Heart right ventricle (tissue), 16 donors: ENCODE measurements around the gene CORO2A. TPM values are rescaled to one million over a fixed set of nuclear protein-coding genes. Genes with fewer than 3 reads are reported as not detected.

Source experiments
- ATAC-seq, 8 donors: fragments of 200-7000 bp; cut with Tn5 transposase; one replicate each; pipeline ENCODE4 v1.9.1; 2020; ENCODE audit warnings: mild to moderate bottlenecking in 8 of 8, moderate library complexity in 8 of 8, moderate number of reproducible peaks in 1 of 8
- DNase-seq, 2 donors: peaks; one replicate each; pipeline ENCODE4 v3.0.0-alpha.2; 2020
- H3K27ac ChIP-seq, 10 donors: fragments of 200-600 bp; sonication (generic) in 2 of 10; one replicate each; pipeline versions ENCODE4 v1.5.0 to v1.8.0; 2020 to 2022; ENCODE audit warnings: mild to moderate bottlenecking in 3 of 10
- H3K27me3 ChIP-seq, 7 donors: fragments of 200-600 bp; one replicate each; pipeline ENCODE4 v1.8.0; 2021 to 2022; ENCODE audit warnings: mild to moderate bottlenecking in 2 of 7
- H3K36me3 ChIP-seq, 9 donors: fragments of 200-600 bp; sonication (generic) in 1 of 9; one replicate each; pipeline versions ENCODE4 v1.5.0 to v1.8.0; 2020 to 2022; ENCODE audit warnings: mild to moderate bottlenecking in 2 of 9
- H3K4me1 ChIP-seq, 9 donors: fragments of 200-600 bp; sonication (generic) in 1 of 9; one replicate each; pipeline versions ENCODE4 v1.5.0 to v1.8.0; 2020 to 2022; ENCODE audit warnings: mild to moderate bottlenecking in 4 of 9
- H3K4me3 ChIP-seq, 10 donors: fragments of 200-600 bp; sonication (generic) in 2 of 10; one replicate each; pipeline versions ENCODE4 v1.5.0 to v1.8.0; 2020 to 2022; ENCODE audit warnings: mild to moderate bottlenecking in 7 of 10, moderate library complexity in 2 of 10
- H3K9me3 ChIP-seq, 11 donors: fragments of 200-600 bp in 10 of 11; sonication (generic) in 2 of 11; one replicate each; pipeline versions ENCODE4 v1.5.0 to v1.8.0; 2013 to 2022; ENCODE audit warnings: mild to moderate bottlenecking in 2 of 11, control low read depth in 1 of 11, moderate library complexity in 1 of 11
- CTCF ChIP-seq, 9 donors: fragments of 200-600 bp; sonication (generic) in 2 of 9; IDR thresholded peaks; one replicate each; pipeline versions ENCODE4 v1.5.0 to v1.8.0; 2021 to 2022; ENCODE audit warnings: antibody characterized with exemption in 9 of 9, mild to moderate bottlenecking in 5 of 9, moderate library complexity in 1 of 9
- WGBS, 2 donors: extraction: QIAGEN DNeasy Blood & Tissue Kit; methylation state at CpG; one replicate each; pipeline ENCODE4 v1.1.7; 2013; ENCODE audit warnings: inconsistent platforms in 1 of 2; 5-methylcytosine and 5-hydroxymethylcytosine counted together
- intact Hi-C, 10 donors: fragments of 100-400 bp; cut with DNase I; formaldehyde crosslinking; loops; one replicate each; pipeline versions ENCODE4 v1.11.1 to v1.14.2; 2022
- polyA plus RNA-seq, 2 donors: library from polyadenylated mRNA; stranded (reverse); fragments of 200-250 nt; gene quantifications; one replicate each; pipeline ENCODE4 v1.2.3, GENCODE V29; 2013
- total RNA-seq, 10 donors: library from RNA; stranded (reverse); fragmentation: NEBNext Ultra II Directional in 3 of 10; extraction: Animal tissue kit (Norgen Biotek cat#: 25700) in 3 of 10; gene quantifications; one replicate each; pipeline versions ENCODE4 v1.2.1 to v1.2.4, GENCODE V29; 2021 to 2023
- donor health status: Arrhythmogenic right ventricular cardiomyopathy.
- donor health status: ischemic (EF 13 %, LVEDD 7.1; RV severe dilation, severe dysfunction).
- donor health status: healthy with polysubstance abuse.
- donor health status: DM: no; HTN: yes; CAD: no.
- donor health status: DM: no; HTN: no; CAD: no.
- donor health status: ischemic (EF 25% LVEDD 6.9; RV normal size, moderate dysfunction).
- donor health status: ischemic (EF 25% LVEDD 5.7; RV mildly dilated, moderate dysfunction).
- donor health status: healthy.
- donor health status: DM: yes; HTN: yes; CAD: no.
- donor health status: Ischemic cardiomyopathy.
- donor health status: ischemic (EF 35%, LVEDD 5.7; RV mildly dilated, moderate dysfunction).
- donor health status: nonischemic (EF 11% LVEDD 7.7; RV severe dilation, severe dysfunction).
- donor health status: DM: yes; HTN: yes; CAD: no.
- donor health status: PGD.
- donor health status: ischemic (EF 29% LVEDD 5.4; RV normal size, mild dysfunction).
- donor health status: nonischemic (EF 23%, LVEDD 6.1; RV moderate dilation, normal function).

CORO2A gene
- total and polyA plus RNA-seq, 12 donors, result 0.06 to 0.90 (median 0.23) TPM

GRCh38 chr9:98190757-98191105 is 1.7 kb downstream of the CORO2A start:
- H3K36me3 ChIP-seq, result no peaks in the 10 kb centered on the region
- DNase-seq, result no peak
- peaks cover 0 to 22% (median 6%) of the 10 kb centered on the region in 9 donors for H3K4me1 ChIP-seq
- H3K27ac ChIP-seq, result no peak overlapping the region
- intact Hi-C loops, result loop anchor here in 1 of 10 donors (10.0 kb wide), 1 partner anchor 116 kb away; no protein-coding TSS in a partner anchor
- ATAC-seq, result no peak
- H3K4me3 ChIP-seq, result no peak overlapping the region
- H3K9me3 ChIP-seq, result no peaks in the 10 kb centered on the region
- peaks cover 0 to 10% (median 0%) of the 10 kb centered on the region in 7 donors for H3K27me3 ChIP-seq
- TF ChIP-seq CTCF (IDR thresholded peaks at IDR 0.05), result no peak
- WGBS, 2 donors, result 92 to 97% methylated on average over 5 of the region's 5 CpGs

- intact Hi-C loops, result no loop called here
- DNase-seq (no peak), ATAC-seq (no peak)
- Histone ChIP-seq H3K4me1 (peaks cover 0 to 23% (median 6%) of the 10 kb centered on the region in 9 donors), H3K4me3 (no peak overlapping the region), H3K27me3 (peaks cover 0 to 10% (median 0%) of the 10 kb centered on the region in 7 donors), H3K27ac (no peak overlapping the region), H3K36me3 (no peaks in the 10 kb centered on the region), H3K9me3 (no peaks in the 10 kb centered on the region)
- TF ChIP-seq CTCF (IDR thresholded peaks at IDR 0.05), result no peak
- WGBS, 2 donors, result 75 to 78% methylated on average over 6 of the region's 6 CpGs
Observed at GRCh38 chr9:98189412-98189811, 3.0 kb downstream of the CORO2A start.

- Histone ChIP-seq H3K4me3 (no peak overlapping the region), H3K27me3 (peaks cover 0 to 10% (median 0%) of the 10 kb centered on the region in 7 donors), H3K27ac (no peak overlapping the region), H3K9me3 (no peaks in the 10 kb centered on the region), H3K36me3 (no peaks in the 10 kb centered on the region), H3K4me1 (peaks cover 0 to 16% (median 6%) of the 10 kb centered on the region in 9 donors)
- ATAC-seq (no peak), DNase-seq (no peak)
- TF ChIP-seq CTCF (IDR thresholded peaks at IDR 0.05), result no peak
- 91 to 93% methylated on average over 5 of the region's 5 CpGs for WGBS, 2 donors
- intact Hi-C loops, result no loop called here
Observed at GRCh38 chr9:98187926-98188325, 4.5 kb downstream of the CORO2A start.

GRCh38 chr9:98186236-98186635 is 6.2 kb downstream of the CORO2A start:
- intact Hi-C loops, result no loop called here
- TF ChIP-seq CTCF (IDR thresholded peaks at IDR 0.05), result no peak
- H3K9me3 ChIP-seq, result no peaks in the 10 kb centered on the region
- H3K4me1 ChIP-seq, result peaks cover 0 to 4% (median 0%) of the 10 kb centered on the region in 9 donors
- WGBS, 2 donors, result 47 to 48% methylated on average over 1 of the region's 1 CpG
- no peak overlapping the region for H3K27ac ChIP-seq
- no peak overlapping the region for H3K4me3 ChIP-seq
- ATAC-seq, result no peak
- peaks cover 0 to 4% (median 0%) of the 10 kb centered on the region in 7 donors for H3K27me3 ChIP-seq
- H3K36me3 ChIP-seq, result no peaks in the 10 kb centered on the region
- no peak for DNase-seq
